GM23248 (cell line): ENCODE results near the gene ITPRIPL1. TPM values are rescaled to one million over a fixed set of nuclear protein-coding genes. Genes with fewer than 3 reads are reported as not detected.

ENCODE experiments used
- DNase-seq: peaks from one replicate; pipeline ENCODE4 v3.0.0-alpha.2; 2015
- H2AFZ ChIP-seq: fragments of 200-600 bp; sonication (generic); 2 replicates; pipeline ENCODE4 v1.6.1; 2016; ENCODE audit warnings: antibody characterized with exemption
- H3F3A ChIP-seq: fragments of 200-600 bp; sonication (generic); 2 replicates; pipeline ENCODE4 v1.6.1; 2016; ENCODE audit warnings: mild to moderate bottlenecking, antibody characterized with exemption, mixed run types; ENCODE audit not compliant: insufficient read depth
- H3K27ac ChIP-seq: fragments of 200-600 bp; sonication (generic); 2 replicates; pipeline ENCODE4 v1.5.1; 2016; ENCODE audit warnings: mild to moderate bottlenecking
- H3K27me3 ChIP-seq: fragments of 200-600 bp; sonication (generic); replicated peaks from 2 replicates; pipeline ENCODE4 v1.6.1; 2016; ENCODE audit warnings: mild to moderate bottlenecking; ENCODE audit not compliant: insufficient read depth
- H3K36me3 ChIP-seq: fragments of 200-600 bp; sonication (generic); 2 replicates; pipeline ENCODE4 v1.6.1; 2016; ENCODE audit warnings: low read depth, mild to moderate bottlenecking
- H3K4me1 ChIP-seq: fragments of 200-600 bp; sonication (generic); 2 replicates; pipeline ENCODE4 v1.6.1; 2016; ENCODE audit warnings: mild to moderate bottlenecking; ENCODE audit not compliant: insufficient read depth
- H3K4me2 ChIP-seq: fragments of 200-600 bp; sonication (generic); one replicate; pipeline ENCODE4 v1.6.1; 2016; ENCODE audit warnings: mild to moderate bottlenecking; ENCODE audit not compliant: unreplicated experiment
- H3K4me3 ChIP-seq: fragments of 200-600 bp; sonication (generic); 2 replicates; pipeline ENCODE4 v1.5.1; 2016; ENCODE audit warnings: mild to moderate bottlenecking
- H3K79me2 ChIP-seq: fragments of 200-600 bp; sonication (generic); 2 replicates; pipeline ENCODE4 v1.6.1; 2016; ENCODE audit warnings: mild to moderate bottlenecking; ENCODE audit not compliant: insufficient read depth
- H3K9ac ChIP-seq: fragments of 200-600 bp; sonication (generic); 2 replicates; pipeline ENCODE4 v1.6.1; 2016; ENCODE audit warnings: mild to moderate bottlenecking
- H3K9me2 ChIP-seq: fragments of 200-600 bp; sonication (generic); 2 replicates; pipeline ENCODE4 v1.6.1; 2016; ENCODE audit warnings: mixed run types, mild to moderate bottlenecking, moderate library complexity; ENCODE audit not compliant: insufficient read depth
- H3K9me3 ChIP-seq: fragments of 200-600 bp; sonication (generic); one replicate; pipeline ENCODE4 v1.6.1; 2017; ENCODE audit warnings: low read depth
- H4K20me1 ChIP-seq: fragments of 200-600 bp; sonication (generic); 2 replicates; pipeline ENCODE4 v1.6.0; 2016; ENCODE audit not compliant: insufficient read depth
- EZH2 ChIP-seq: fragments of 200-600 bp; sonication (generic); IDR thresholded peaks from 2 replicates; pipeline ENCODE4 v1.6.1; 2018; ENCODE audit warnings: antibody characterized with exemption, mild to moderate bottlenecking; ENCODE audit not compliant: insufficient read depth, poor library complexity, severe bottlenecking
- EZH2phosphoT487 ChIP-seq: fragments of 200-600 bp; sonication (generic); IDR thresholded peaks from 2 replicates; pipeline ENCODE4 v1.6.1; 2018; ENCODE audit warnings: antibody characterized with exemption, moderate library complexity, mild to moderate bottlenecking, low read depth; ENCODE audit not compliant: insufficient read depth
- WGBS, 2 experiments: methylation state at CpG; one replicate each; pipeline ENCODE4 v1.1.6; 2015 to 2017; ENCODE audit warnings: low lambda C conversion rate in 2 of 2, low coverage in 1 of 2; ENCODE audit errors: missing lambda C conversion rate in 2 of 2; 5-methylcytosine and 5-hydroxymethylcytosine counted together
- in situ Hi-C: fragments of 300-500 bp; cut with MboI; formaldehyde crosslinking; loops from 2 replicates; pipeline ENCODE4 v1.15.0; 2020
- polyA plus RNA-seq: library from polyadenylated mRNA; unstranded; fragments of >200 nt; fragmentation: Nextera tagmentation; extraction: Ambion mirVana; gene quantifications from 2 replicates; pipeline ENCODE4 v1.2.1, GENCODE V29; 2016
- total RNA-seq: library from RNA; depleted of rRNA; stranded (reverse); fragments of >200 nt; shearing (Covaris generic); gene quantifications from 2 replicates; pipeline ENCODE4 v1.2.3, GENCODE V29; 2014

The ITPRIPL1 gene
- total and polyA plus RNA-seq, 2 experiments from 2014 or later, result 0.19 to 0.32 TPM

DNA sequence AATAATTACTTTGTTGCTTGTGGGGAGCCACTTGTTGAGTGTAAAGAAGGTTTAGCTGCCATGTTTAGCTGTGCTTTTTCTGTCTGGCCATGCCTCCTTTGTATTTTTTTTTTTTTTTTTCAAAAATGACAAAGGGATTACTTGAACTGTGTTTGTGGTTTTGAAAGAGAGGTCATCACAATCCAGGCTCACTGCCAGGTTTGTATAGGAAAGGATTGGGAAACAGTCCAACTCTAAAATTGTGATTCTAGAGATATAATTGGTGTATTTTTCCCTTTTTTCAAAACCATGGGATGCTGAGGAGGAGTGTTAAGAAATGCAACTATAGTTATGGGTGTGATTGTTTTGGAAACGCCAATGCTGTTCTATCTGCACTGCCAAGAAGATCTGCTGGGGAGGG lies 4.3 kb downstream of the ITPRIPL1 start:
- no peaks in the 10 kb centered on the region for H3K9me3 ChIP-seq
- peaks cover 9% of the 10 kb centered on the region; the same call in 1 of the 2 replicates for H3K4me1 ChIP-seq
- H3K9me2 ChIP-seq, result no peaks in the 10 kb centered on the region
- no peaks in the 10 kb centered on the region for H3K79me2 ChIP-seq
- TF ChIP-seq EZH2phosphoT487 (no peak), EZH2 (no peak)
- H3K4me2 ChIP-seq, result peak overlapping the region; percentile 26
- H3K9ac ChIP-seq, result no peak overlapping the region
- H3K36me3 ChIP-seq, result no peaks in the 10 kb centered on the region
- peaks cover 8% of the 10 kb centered on the region; the same call in 1 of the 2 replicates for H3F3A ChIP-seq
- in situ Hi-C loops, result no loop called here
- H3K27ac ChIP-seq, result no peak overlapping the region
- no peaks in the 10 kb centered on the region for H4K20me1 ChIP-seq
- DNase-seq, result peak; percentile 84
- no peak overlapping the region for H3K4me3 ChIP-seq
- H2AFZ ChIP-seq, result no peak overlapping the region
- 56 to 58% methylated on average over 1 of the region's 1 CpG for WGBS, 2 experiments
- H3K27me3 ChIP-seq, result peaks cover 2% of the 10 kb centered on the region; the same call in 1 of the 2 replicates

DNA sequence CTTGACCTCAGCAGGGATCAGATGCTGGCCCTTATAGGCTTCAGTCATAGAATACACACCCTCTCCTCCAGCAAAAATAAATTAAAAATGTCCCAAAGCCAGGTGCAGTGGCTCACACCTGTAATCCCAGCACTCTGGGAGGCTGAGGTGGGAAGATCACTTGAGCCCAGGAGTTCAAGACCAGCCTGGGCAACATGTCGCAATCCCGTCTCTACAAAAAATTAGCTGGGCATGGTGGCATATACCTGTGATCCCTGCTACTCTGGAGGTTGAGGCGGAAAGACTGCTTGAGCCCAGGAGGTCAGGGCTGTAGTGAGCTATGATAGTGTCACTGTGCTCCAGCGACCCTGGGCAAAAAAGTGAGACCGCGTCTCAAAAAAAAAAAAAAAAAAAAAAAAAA lies 4.8 kb downstream of the ITPRIPL1 start:
- no peaks in the 10 kb centered on the region for H4K20me1 ChIP-seq
- peaks cover 8% of the 10 kb centered on the region; the same call in 1 of the 2 replicates for H3F3A ChIP-seq
- no peaks in the 10 kb centered on the region for H3K36me3 ChIP-seq
- in situ Hi-C loops, result no loop called here
- H3K79me2 ChIP-seq, result peaks cover 4% of the 10 kb centered on the region
- TF ChIP-seq EZH2phosphoT487 (no peak), EZH2 (no peak)
- no peak overlapping the region for H3K4me2 ChIP-seq
- H3K4me1 ChIP-seq, result peaks cover 13% of the 10 kb centered on the region; the same call in 1 of the 2 replicates
- H3K4me3 ChIP-seq, result no peak overlapping the region
- H3K27me3 ChIP-seq, result no peaks in the 10 kb centered on the region
- no peak for DNase-seq
- H2AFZ ChIP-seq, result no peak overlapping the region
- H3K27ac ChIP-seq, result no peak overlapping the region
- H3K9me3 ChIP-seq, result no peaks in the 10 kb centered on the region
- no peak overlapping the region for H3K9ac ChIP-seq
- H3K9me2 ChIP-seq, result no peaks in the 10 kb centered on the region
- WGBS, 2 experiments, result 88 to 90% methylated on average over 4 to 6 of the region's 6 CpGs

DNA sequence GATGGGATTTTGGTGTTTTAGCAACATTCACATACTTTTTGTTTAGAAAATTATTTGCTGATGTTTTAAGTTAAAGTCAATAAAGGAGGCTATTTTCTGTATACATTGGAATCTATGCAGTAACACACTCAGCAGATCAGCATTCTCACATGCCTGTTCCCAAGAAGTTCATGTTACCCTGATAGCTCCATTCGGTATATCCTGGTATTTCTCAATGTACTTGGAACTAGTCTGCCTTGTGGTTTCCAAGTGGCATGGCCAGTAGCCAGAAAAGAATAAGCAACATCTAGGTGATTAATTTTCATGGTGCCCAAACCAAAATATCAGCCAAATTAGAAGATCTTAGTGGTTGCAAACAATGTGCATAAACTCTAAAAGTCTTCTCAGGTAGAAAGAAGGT lies 5.3 kb downstream of the ITPRIPL1 start:
- DNase-seq, result peak; percentile 70
- WGBS, 2 experiments, result 0 to 7% methylated on average over 1 of the region's 1 CpG
- H3K9ac ChIP-seq, result no peak overlapping the region
- H3F3A ChIP-seq, result peaks cover 8% of the 10 kb centered on the region; the same call in 1 of the 2 replicates
- H3K27ac ChIP-seq, result no peak overlapping the region
- no peaks in the 10 kb centered on the region for H3K36me3 ChIP-seq
- H3K9me3 ChIP-seq, result no peaks in the 10 kb centered on the region
- H3K9me2 ChIP-seq, result no peaks in the 10 kb centered on the region
- H2AFZ ChIP-seq, result no peak overlapping the region
- H3K4me2 ChIP-seq, result no peak overlapping the region
- H3K27me3 ChIP-seq, result no peaks in the 10 kb centered on the region
- no peak overlapping the region for H3K4me3 ChIP-seq
- in situ Hi-C loops, result no loop called here
- peaks cover 14% of the 10 kb centered on the region; the same call in 1 of the 2 replicates for H3K4me1 ChIP-seq
- TF ChIP-seq EZH2 (no peak), EZH2phosphoT487 (no peak)
- H3K79me2 ChIP-seq, result peaks cover 8% of the 10 kb centered on the region
- H4K20me1 ChIP-seq, result no peaks in the 10 kb centered on the region

DNA sequence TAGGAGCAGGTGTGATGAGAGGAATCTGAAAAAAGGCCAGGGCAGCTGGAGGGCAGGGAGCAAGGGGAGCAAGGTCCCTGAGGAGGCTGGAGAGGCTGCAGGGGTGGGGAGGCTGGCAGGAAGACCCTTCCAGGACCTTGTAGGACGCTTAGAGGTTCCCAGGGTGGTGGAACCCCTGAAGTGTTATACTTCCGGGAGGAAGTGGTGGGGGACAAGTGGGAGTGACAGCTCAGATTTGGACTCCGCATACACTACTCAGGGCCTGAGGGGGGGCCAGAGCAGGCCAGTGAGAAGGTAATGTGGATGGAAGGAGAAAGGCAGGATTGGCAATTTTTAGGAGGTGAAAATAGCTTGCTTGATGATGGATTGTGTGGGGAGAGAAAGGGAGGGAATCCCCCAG lies 8.6 kb downstream of the ITPRIPL1 start:
- in situ Hi-C loops, result no loop called here
- H3K27ac ChIP-seq, result no peak overlapping the region
- no peaks in the 10 kb centered on the region for H3K9me2 ChIP-seq
- peaks cover 14% of the 10 kb centered on the region; the same call in 1 of the 2 replicates for H3K4me1 ChIP-seq
- H3K36me3 ChIP-seq, result no peaks in the 10 kb centered on the region
- no peak overlapping the region for H2AFZ ChIP-seq
- no peak overlapping the region for H3K9ac ChIP-seq
- H3K79me2 ChIP-seq, result peaks cover 34% of the 10 kb centered on the region
- H3K4me3 ChIP-seq, result no peak overlapping the region
- no peaks in the 10 kb centered on the region for H4K20me1 ChIP-seq
- 95 to 100% methylated on average over 3 of the region's 3 CpGs for WGBS, 2 experiments
- DNase-seq, result no peak
- H3F3A ChIP-seq, result peaks cover 8% of the 10 kb centered on the region; the same call in 1 of the 2 replicates
- no peaks in the 10 kb centered on the region for H3K27me3 ChIP-seq
- H3K4me2 ChIP-seq, result no peak overlapping the region
- no peak for TF ChIP-seq EZH2phosphoT487
- no peak for TF ChIP-seq EZH2
- H3K9me3 ChIP-seq, result no peaks in the 10 kb centered on the region
